Prostate gland (tissue), 2 donors: Measurements from ENCODE around the gene KNCN. TPM values are rescaled to one million over a fixed set of nuclear protein-coding genes. Genes with fewer than 3 reads are reported as not detected.

Experiments used
- DNase-seq: peaks from one replicate; pipeline ENCODE4 v3.0.0-alpha.2; 2019; ENCODE audit warnings: low spot score
- H3K27ac ChIP-seq, 2 donors: fragments of 200-600 bp; sonication (generic); 2 replicates each; pipeline ENCODE4 v1.5.1; 2017 to 2019
- H3K27me3 ChIP-seq: fragments of 200-600 bp; sonication (generic); replicated peaks from 2 replicates; pipeline ENCODE4 v1.5.1; 2019; ENCODE audit not compliant: insufficient read depth
- H3K36me3 ChIP-seq, 2 donors: fragments of 200-600 bp; sonication (generic); 1 replicate in 1 of 2; 2 replicates in 1 of 2; pipeline versions ENCODE4 v1.5.1 to v1.8.1; 2017 to 2019
- H3K4me1 ChIP-seq: fragments of 200-600 bp; sonication (generic); replicated peaks from 2 replicates; pipeline ENCODE4 v1.5.1; 2019
- H3K4me3 ChIP-seq, 2 donors: fragments of 200-600 bp; sonication (generic); 2 replicates each; pipeline ENCODE4 v1.5.1; 2017 to 2019
- H3K9me3 ChIP-seq: fragments of 200-600 bp; sonication (generic); 2 replicates; pipeline ENCODE4 v1.5.1; 2017
- POLR2A ChIP-seq: fragments of 450-650 bp; IDR thresholded peaks from one replicate; pipeline ENCODE4 v1.6.1; 2016; ENCODE audit warnings: antibody characterized with exemption, mild to moderate bottlenecking
- POLR2AphosphoS5 ChIP-seq: sonication (generic); formaldehyde crosslinking; IDR thresholded peaks from one replicate; pipeline ENCODE4 v1.6.1; 2017; ENCODE audit warnings: antibody characterized with exemption
- WGBS: methylation state at CpG from one replicate; pipeline ENCODE4 v1.1.5; 2018; 5-methylcytosine and 5-hydroxymethylcytosine counted together
- intact Hi-C: fragments of 100-400 bp; cut with DNase I; formaldehyde crosslinking; loops from one replicate; pipeline ENCODE4 v1.14.2; 2022
- total RNA-seq, 2 donors: library from RNA; depleted of rRNA; stranded (reverse); fragments of >200 nt; gene quantifications; one replicate each; pipeline ENCODE4 v1.1.0, GENCODE V29; 2016
- TF ChIP-seq, protein P1 (sequence below), 4 experiments: fragments of 200-600 bp in 2 of 4; fragments of 450-650 bp in 2 of 4; sonication (generic) in 2 of 4; IDR thresholded peaks; 1 replicate in 3 of 4; 2 replicates in 1 of 4; pipeline ENCODE4 v1.5.1; 2016 to 2019; ENCODE audit warnings: antibody characterized with exemption in 4 of 4, mild to moderate bottlenecking in 2 of 4, moderate library complexity in 2 of 4

The KNCN gene
- total RNA-seq, 2 donors from 2014 or later = not detected

DNA sequence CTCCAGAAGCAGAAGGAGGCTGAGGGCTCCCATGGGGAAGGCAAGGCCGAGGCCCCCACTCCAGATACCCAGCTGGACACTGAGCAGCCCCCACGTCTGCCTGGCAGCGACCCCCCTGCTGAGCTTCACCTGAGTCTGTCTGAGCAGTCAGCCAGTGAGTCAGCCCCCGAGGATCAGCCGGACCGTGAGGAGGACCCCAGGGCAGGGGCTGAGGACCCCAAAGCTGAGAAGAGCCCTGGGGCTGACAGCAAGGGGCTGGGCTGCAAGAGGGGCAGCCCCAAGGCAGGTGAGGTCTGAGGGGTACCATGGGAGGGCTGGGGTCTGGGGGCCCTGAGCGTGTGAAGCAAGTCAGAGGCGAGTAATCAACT, 40.5 kb downstream of the KNCN start:
- Histone ChIP-seq H3K9me3 (no peaks in the 10 kb centered on the region), H3K4me1 (no peaks in the 10 kb centered on the region), H3K27me3 (no peaks in the 10 kb centered on the region), H3K36me3 (no peaks in the 10 kb centered on the region), H3K4me3 (no peak overlapping the region), H3K27ac (no peak overlapping the region)
- no peak for TF ChIP-seq POLR2A
- TF ChIP-seq, protein P1, sequence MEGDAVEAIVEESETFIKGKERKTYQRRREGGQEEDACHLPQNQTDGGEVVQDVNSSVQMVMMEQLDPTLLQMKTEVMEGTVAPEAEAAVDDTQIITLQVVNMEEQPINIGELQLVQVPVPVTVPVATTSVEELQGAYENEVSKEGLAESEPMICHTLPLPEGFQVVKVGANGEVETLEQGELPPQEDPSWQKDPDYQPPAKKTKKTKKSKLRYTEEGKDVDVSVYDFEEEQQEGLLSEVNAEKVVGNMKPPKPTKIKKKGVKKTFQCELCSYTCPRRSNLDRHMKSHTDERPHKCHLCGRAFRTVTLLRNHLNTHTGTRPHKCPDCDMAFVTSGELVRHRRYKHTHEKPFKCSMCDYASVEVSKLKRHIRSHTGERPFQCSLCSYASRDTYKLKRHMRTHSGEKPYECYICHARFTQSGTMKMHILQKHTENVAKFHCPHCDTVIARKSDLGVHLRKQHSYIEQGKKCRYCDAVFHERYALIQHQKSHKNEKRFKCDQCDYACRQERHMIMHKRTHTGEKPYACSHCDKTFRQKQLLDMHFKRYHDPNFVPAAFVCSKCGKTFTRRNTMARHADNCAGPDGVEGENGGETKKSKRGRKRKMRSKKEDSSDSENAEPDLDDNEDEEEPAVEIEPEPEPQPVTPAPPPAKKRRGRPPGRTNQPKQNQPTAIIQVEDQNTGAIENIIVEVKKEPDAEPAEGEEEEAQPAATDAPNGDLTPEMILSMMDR (IDR thresholded peaks at IDR 0.05) = no peak
- DNase-seq = no peak
- WGBS = 75% methylated on average over 5 of the region's 8 CpGs
- intact Hi-C loops = no loop called here

DNA sequence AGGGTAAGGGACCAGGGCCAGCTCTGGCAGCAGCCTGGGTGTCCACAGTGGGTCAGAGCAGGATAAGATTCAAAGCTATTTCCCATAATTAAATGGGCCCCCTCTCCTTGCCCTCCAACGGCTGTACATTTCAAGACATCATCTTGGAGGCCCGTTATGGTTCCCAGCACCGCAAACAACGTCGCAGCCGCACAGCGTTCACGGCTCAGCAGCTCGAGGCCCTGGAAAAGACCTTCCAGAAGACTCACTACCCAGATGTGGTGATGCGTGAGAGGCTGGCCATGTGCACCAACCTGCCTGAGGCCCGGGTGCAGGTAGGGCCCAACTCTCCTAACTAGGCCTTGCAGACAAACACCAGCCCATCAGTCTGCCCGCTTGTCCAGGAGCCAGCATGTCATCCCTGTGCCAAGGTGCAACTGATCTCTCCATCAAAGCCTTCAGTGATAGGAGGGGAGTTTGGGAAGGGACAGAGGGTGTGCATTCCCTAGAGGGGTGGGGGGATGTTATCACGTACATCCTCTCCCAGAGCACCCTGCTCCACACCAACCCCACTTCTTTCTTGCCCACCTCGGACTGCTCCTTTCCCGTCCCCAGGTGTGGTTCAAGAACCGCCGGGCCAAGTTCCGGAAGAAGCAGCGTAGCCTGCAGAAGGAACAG, 41.0 kb downstream of the KNCN start:
- no peaks in the 10 kb centered on the region for H3K36me3 ChIP-seq
- H3K9me3 ChIP-seq = no peaks in the 10 kb centered on the region
- TF ChIP-seq POLR2AphosphoS5 (no peak), POLR2A (no peak)
- TF ChIP-seq, protein P1 (IDR thresholded peaks at IDR 0.05) = no peak
- WGBS = 89% methylated on average over 16 of the region's 19 CpGs
- no peaks in the 10 kb centered on the region for H3K4me1 ChIP-seq
- H3K27me3 ChIP-seq = no peaks in the 10 kb centered on the region
- no peak overlapping the region for H3K27ac ChIP-seq
- no peak for DNase-seq
- no peak overlapping the region for H3K4me3 ChIP-seq
- intact Hi-C loops = no loop called here

DNA sequence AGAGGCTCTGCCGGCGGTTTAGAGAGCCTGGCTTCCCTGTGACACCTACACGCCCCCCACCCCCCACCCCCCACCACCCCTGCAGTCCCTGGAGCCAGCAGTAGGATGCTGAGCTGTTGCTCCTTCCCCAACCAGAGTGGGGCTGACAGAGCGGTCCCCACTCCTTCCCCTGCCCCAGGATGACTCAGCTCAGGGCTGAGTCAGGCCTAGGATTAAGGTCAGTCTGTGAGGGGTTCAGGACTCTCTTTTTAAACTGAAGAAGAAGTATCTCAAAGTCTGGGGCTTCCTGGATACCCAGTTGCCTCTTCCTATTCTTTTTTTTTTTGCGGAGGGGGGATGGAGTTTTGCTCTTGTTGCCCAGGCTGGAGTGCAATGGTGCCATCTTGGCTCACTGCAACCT, 42.7 kb downstream of the KNCN start:
- WGBS = 82% methylated on average over 5 of the region's 5 CpGs
- intact Hi-C loops = no loop called here
- no peaks in the 10 kb centered on the region for H3K36me3 ChIP-seq
- H3K4me1 ChIP-seq = no peaks in the 10 kb centered on the region
- no peak overlapping the region for H3K4me3 ChIP-seq
- DNase-seq = no peak
- H3K9me3 ChIP-seq = no peaks in the 10 kb centered on the region
- H3K27ac ChIP-seq = no peak overlapping the region
- H3K27me3 ChIP-seq = no peaks in the 10 kb centered on the region
- TF ChIP-seq, protein P1 (IDR thresholded peaks at IDR 0.05) = no peak
- TF ChIP-seq POLR2A (no peak), POLR2AphosphoS5 (no peak)

DNA sequence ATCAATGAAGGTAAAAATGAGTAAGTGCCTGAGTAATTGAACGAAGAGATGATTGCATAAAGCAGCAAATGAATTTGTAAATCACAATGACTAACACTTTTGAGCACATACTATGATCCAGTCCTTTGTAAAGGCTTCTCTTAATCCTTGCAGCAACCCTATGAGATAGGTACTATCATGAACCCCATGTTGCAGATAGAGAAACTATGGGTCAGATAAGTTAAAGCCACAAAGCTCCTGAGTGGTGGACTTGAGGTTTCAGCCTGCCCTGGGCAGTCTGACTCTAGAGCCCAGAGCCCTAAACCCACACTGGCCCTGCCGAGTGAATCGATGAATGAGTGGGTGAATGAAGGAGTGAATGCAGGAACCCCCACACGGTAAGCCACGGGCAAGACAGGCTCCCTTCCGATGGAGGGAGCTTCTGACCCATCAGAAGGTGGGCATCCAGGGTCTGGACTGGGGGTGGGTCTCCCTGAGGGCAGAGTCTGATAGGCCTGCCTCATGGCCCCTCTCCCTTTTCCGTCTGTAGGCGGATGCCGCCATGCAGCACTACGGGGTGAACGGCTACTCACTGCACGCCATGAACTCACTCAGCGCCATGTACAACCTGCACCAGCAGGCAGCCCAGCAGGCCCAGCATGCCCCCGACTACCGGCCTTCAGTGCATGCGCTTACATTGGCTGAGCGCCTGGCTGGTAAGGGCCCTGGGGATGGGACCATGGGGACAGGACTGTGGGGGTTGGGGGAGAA, 44.8 kb downstream of the KNCN start:
- Histone ChIP-seq H3K9me3 (no peaks in the 10 kb centered on the region), H3K27ac (no peak overlapping the region), H3K27me3 (no peaks in the 10 kb centered on the region), H3K4me3 (no peak overlapping the region), H3K36me3 (no peaks in the 10 kb centered on the region), H3K4me1 (no peaks in the 10 kb centered on the region)
- 84% methylated on average over 17 of the region's 17 CpGs for WGBS
- TF ChIP-seq, protein P1 (IDR thresholded peaks at IDR 0.05) = no peak
- TF ChIP-seq POLR2A = no peak
- no peak for TF ChIP-seq POLR2AphosphoS5
- DNase-seq = no peak
- intact Hi-C loops = no loop called here

DNA sequence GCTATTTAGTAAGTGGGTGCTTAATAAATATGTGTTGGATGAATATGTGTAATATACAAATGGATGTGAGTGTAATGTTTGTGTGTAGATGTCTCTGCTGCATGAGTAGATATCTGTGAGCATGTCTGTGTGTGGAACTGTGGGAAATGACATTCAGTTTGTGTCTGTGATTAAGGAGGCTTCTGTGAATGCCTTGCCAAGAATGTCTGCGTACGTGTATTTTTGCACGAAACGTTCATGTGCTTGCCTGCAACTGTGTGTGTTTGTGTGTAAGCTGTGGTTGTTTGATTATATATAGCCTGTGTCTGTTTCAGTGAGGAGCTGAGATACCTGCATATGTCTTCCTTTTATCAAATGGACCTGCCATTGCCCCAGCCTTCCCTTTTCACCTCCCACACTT, 48.0 kb downstream of the KNCN start:
- intact Hi-C loops = no loop called here
- WGBS = 64% methylated on average over 4 of the region's 4 CpGs
- H3K4me3 ChIP-seq = no peak overlapping the region
- no peak for DNase-seq
- no peaks in the 10 kb centered on the region for H3K27me3 ChIP-seq
- no peaks in the 10 kb centered on the region for H3K4me1 ChIP-seq
- no peak overlapping the region for H3K27ac ChIP-seq
- TF ChIP-seq POLR2AphosphoS5 (no peak), POLR2A (no peak)
- TF ChIP-seq, protein P1 (IDR thresholded peaks at IDR 0.05) = no peak
- H3K9me3 ChIP-seq = no peaks in the 10 kb centered on the region
- H3K36me3 ChIP-seq = no peaks in the 10 kb centered on the region
